NCI-H146 treated with DMSO at 0.1 percent for 48 hours (cell line): ENCODE data around the gene HYCC2.
A peak's percentile ranks its signal among the peaks of the same experiment; 100 is the strongest.
"Not testable (repeated sequence)": the region's sequence is repeated elsewhere in the genome, so short reads cannot be mapped to it uniquely, and the experiment has no call there.

ENCODE experiments used
- DNase-seq: peaks from one replicate; lab custom pipeline; 2025; ENCODE audit not compliant: unreplicated experiment; lab: John Stamatoyannopoulos, UW

Gene HYCC2

DNA sequence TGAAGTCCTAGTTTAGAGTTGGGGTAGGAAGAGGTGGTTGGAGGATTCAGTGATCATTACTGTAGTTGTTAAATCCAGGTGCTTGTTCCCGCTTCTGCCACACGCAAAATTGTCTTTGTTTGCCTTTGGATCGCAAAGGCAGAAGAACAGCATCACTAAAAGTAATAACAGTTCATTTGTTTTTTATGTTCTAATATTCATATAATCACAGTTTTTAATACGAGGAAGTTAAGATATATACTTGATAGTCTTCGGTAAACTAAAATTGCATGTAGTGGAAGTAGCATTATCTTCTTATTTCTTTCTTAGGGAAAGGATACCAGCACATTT lies 695 bp upstream of the HYCC2 start:
- no peak for DNase-seq

DNA sequence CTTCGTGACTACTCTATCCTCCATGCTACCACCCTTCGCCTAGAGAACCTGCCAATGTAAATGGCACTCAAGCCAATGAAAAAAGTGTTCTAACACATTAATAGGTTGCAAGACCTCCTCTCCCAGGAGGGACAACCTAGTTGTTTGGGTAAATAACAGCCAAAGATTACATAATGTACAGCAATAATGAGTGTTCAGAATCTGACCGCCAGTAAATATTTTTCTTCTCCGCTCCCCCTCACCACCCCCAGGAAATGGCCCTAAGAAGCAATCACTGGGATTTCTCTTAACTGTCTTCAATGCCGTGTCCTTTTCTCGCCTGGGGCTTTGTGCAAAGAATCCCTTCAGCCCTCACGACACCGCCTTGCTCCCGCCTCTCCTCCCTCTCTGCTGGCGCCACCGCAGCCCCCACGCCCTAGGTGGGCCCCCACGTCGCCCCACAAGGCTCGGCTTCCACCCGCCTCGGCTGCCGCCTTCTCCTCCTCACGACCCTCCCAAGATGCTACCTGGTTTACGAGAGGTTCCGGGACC lies 458 bp downstream of the HYCC2 start:
- DNase-seq, result peak; percentile 16

DNA sequence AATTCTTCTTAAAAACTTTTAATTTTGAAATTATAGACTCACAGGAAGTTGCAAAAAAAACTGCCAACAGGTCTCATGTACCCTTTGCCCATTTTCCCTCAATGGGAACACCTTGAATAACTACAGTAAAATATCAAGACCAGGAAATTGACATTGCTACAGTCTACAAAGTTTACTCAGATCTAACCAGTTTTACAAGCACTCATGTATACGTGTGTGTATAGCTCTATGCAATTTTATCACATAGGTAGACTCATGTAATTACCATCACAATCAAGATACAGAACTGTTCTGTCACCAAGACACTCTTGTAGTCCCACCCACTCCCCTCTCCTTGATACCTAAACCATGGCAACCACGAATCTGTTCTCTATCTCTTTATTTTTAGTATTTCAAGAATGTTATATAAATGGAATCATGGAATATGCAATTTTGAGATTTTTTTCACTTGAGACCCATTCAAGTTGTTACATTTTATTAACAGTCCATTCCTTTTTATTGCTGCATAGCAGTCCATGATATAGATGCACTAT lies 6.6 kb downstream of the HYCC2 start:
- no peak for DNase-seq

DNA sequence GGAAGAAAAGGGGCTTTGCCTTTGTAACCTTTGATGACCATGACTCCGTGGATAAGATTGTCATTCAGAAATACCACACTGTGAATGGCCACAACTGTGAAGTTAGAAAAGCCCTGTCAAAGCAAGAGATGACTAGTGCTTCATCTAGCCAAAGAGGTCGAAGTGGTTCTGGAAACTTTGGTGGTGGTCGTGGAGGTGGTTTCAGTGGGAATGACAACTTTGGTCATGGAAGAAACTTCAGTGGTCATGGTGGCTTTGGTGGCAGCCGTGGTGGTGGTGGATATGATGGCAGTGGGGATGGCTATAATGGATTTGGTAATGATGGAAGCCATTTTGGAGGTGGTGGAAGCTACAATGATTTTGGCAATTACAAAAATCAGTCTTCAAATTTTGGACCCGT lies 8.0 kb downstream of the HYCC2 start:
- not testable (repeated sequence) for DNase-seq

DNA sequence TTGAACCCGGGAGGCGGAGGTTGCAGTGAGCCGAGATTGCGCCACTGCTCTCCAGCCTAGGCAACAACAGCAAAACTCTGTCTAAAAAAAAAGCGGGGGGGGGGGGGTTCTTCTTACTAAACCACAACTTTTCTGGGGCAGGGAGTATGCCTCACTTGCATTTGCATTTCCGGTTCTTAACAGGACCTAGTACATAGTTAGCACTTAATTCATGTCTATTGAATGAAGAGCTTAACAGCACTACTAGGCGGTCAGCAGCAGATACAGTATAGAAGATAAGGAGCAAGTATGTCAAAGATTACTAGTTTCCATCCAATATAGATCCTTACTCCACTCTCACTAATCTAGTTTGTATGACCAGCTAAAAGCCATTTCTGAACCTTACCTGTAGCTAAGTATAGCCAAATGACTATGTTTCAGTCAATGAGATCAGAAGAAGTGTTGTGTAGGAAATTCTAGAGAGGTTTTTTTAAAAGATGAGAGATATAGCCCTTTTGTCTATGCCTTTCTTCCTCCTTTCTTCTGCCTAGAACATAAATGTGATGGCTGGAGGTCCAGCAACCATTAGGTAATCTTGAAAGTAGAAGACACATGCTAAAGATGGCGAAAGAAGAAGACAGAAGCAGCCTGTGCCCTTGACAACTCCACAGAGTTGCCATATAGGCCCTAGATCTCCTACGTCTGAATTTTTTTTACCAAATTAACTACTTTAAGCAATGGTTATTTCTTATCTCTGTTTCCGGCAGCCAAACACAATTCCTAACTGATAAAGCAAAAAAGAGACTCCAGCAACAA lies 11.3 kb downstream of the HYCC2 start:
- DNase-seq, result no peak

DNA sequence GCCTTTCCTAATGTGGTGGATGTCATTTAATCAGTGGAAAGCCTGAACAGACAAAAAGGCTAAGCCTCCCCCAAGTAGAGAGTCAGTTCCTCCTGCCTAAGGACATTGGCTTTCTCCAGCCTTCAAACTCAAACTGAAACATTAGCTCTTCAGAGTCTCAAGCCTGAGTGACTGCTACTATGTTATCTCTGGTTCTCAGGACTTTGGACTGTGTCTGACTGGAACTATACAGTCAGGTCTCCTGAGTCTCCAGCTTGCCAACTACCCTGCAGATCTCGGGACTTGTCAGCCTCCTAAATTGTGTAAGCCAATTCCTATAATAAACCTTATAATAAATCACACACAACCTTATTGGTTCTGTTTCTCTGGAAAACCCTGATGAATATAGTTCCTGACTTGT lies 12.6 kb downstream of the HYCC2 start:
- no peak for DNase-seq

DNA sequence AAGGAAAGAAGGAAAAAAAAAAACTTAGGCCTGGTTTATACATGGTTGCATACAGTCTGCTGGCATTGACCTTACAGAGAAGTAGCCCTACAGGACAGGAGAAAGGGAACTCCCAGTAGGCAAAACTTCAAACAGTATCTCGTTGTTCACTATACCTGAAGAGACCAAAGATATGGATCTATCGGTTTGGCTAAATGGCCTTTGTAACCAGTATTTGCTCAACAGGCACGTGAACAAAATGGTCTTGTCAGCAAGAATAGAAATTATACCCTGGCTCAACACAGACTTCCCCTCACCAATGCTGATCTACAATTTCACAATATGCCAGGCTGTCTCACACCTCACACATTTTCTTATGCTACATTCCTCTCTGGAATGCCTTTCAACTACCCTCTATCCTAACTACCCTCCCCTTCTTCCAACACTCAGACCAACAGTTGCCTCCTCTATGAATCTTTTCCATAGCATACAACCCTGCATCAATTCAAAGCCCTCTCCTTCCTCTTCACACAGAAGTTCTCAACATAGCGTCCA lies 13.7 kb downstream of the HYCC2 start:
- DNase-seq, result no peak

DNA sequence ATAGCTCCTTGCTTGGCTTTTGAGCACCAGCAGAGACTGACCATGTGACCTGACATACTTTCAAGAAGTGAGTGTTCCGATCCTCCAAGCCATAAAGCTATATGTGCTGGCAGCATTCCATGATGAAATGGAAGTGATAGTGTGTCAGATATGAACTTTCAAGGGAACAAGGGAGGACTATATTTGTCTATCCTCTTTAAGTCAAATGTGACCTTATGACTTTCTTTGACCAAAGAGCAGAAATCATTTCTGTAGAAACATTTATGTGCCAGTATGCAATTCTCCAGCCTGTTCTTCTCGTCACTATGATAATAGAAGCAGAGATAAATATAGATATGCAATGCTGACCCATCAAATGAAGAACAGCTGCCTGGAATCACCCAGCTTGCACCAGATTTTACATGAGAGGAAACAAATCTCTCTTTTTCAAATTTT lies 14.4 kb downstream of the HYCC2 start:
- DNase-seq, result no peak

DNA sequence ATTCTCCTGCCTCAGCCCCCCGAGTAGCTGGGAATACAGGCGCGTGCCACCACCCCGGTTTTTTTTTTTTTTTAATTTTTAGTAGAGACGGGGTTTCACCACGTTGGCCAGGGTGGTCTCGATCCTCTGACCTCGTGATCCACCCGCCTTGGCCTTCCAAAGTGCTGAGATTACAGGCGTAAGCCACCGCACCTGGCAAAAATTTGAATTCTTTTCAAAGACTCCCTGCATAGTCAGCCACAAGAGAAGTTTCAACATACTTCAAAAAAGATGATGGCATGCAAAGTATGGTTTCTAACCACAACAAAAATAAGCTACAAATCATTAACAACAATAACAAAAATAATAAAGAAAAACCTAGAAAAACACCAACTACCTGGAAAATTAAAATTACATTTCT lies 22.0 kb downstream of the HYCC2 start:
- DNase-seq, result no peak

DNA sequence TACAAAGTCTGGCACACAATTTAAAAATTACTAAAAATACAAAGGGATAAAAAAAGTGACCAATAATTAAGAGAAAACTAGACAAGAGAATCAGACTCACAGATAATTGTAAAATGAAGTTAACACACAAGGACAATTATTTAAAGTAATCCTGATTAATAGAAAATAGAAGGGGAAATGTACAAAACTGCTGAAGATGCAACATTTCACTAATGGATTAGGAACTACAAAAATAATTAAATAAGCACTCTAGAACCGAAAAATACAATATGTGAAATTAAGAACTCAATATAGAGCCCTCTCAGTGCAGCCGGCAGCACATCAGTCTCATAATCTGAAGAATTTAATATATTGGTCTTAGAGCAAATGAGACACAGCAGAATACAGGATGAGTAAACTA lies 24.6 kb downstream of the HYCC2 start:
- no peak for DNase-seq

DNA sequence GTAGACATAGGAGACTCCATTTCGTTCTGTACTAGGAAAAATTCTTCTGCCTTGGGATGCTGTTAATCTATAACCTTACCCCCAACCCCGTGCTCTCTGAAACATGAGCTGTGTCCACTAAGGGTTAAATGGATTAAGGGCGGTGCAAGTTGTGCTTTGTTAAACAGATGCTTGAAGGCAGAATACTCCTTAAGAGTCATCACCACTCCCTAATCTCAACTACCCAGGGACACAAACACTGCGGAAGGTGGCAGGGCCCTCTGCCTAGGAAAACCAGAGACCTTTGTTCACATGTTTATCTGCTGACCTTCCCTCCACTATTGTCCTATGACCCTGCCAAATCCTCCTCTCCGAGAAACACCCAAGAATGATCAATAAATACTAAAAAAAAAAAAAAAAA lies 28.4 kb downstream of the HYCC2 start:
- not testable (repeated sequence) for DNase-seq

DNA sequence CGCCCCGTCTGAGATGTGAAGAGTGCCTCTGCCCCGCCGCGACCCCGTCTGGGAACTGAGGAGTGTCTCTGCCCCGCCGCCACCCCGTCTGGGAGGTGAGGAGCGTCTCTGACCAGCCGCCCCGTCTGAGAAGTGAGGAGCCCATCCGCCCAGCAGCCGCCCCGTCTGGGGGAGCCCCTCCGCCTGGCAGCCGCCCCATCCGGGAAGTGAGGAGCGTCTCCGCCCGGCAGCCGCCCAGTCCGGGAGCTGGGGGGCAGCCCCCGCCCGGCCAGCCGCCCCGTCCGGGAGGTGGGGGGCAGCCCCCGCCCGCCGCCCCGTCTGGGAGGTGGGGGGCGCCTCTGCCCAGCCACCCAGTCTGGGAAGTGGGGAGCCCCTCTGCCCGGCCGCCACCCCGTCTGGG lies 29.0 kb downstream of the HYCC2 start:
- DNase-seq, result not testable (repeated sequence)

DNA sequence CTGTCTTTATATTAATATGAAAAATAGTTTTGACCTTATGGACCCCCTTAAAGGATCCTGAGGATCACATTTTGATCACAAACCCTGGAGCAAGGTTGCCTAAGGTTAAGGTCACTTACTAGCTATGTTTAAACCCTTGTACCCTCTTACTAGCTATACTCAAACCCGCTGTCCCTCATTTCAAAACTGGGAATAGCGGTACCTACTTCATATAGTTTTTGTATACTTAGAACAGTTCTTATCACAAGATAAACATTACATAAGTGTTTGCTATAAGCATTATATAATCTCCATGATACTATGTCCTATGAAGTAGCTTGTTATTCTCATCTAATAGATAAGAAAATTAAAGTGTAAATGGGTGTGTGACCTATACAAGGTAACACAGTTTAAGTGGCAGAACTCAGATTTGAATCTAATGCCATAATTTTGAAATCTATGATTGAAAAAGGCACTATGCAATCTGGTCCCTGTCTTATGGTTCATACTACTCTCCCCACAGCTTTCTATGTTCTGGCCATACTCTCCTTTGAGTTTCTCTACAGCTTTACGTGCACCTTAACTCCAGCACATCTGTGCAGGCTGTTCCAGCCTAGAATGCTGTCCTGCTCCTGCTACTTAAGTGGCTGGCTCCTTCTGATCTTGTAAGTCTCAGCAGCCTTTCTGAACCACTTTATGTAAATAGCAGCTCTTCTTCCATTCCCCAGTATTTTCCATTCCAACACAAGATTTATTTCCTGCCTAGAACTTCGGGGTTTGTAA lies 30.4 kb downstream of the HYCC2 start:
- DNase-seq, result no peak

DNA sequence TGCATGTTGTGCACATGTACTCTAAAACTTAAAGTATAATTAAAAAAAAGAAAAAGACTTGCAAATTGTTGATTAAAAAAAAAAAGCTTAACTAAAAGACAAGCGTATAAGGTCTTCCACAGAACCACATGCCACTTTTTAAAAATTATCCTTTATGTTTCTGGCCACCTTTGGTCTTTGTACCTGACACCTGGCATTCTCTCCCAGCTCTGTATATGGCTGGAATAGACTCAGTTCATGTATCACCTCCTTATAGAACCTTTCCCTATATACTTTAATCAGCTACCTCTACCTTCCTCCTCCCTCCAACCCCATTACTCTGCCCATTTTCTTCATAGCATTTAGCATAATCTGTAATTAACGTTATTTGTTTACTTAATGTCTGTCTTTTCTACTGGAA lies 32.6 kb downstream of the HYCC2 start:
- no peak for DNase-seq

DNA sequence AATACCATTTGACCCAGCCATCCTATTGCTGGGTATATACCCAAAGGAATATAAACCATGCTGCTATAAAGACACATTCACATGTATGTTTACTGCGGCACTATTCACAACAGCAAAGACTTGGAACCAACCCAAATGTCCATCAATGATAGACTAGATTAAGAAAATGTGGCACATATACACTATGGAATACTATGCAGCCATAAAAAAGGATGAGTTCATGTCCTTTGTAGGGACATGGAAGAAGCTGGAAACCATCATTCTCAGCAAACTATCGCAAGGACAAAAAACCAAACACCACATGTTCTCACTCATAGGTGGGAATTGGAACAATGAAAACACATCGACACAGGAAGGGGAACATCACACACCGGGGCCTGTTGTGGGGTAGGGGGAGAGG lies 33.1 kb downstream of the HYCC2 start:
- not testable (repeated sequence) for DNase-seq

DNA sequence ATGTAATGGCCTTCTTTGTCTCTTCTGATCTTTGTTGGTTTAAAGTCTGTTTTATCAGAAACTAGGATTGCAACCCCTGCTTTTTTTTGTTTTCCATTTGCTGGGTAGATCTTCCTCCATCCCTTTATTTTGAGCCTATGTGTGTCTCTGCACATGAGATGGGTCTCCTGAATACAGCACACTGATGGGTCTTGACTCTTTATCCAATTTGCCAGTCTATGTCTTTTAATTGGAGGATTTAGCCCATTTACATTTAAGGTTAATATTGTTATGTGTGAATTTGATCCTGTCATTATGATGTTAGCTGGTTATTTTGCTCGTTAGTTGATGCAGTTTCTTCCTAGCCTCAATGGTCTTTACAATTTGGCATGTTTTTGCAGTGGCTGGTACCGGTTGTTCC lies 37.1 kb downstream of the HYCC2 start:
- not testable (repeated sequence) for DNase-seq

DNA sequence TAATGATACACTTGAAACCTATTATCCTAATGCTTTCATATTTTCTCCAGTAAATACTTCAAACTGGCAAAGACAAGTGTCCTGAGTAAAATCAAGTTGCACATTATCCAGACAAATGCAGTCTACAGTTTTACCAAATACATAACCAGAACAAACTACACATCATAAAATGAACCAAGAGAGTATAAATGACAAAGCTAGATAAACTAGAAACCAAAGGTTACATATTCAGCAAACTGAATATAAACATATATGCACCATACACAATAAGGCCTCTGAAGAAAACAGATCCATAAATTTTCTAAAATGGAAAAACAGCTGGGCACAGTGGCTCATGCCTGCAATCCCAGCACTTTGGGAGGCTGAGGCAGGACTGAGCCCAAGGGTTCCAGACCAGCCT lies 47.0 kb downstream of the HYCC2 start:
- no peak for DNase-seq

DNA sequence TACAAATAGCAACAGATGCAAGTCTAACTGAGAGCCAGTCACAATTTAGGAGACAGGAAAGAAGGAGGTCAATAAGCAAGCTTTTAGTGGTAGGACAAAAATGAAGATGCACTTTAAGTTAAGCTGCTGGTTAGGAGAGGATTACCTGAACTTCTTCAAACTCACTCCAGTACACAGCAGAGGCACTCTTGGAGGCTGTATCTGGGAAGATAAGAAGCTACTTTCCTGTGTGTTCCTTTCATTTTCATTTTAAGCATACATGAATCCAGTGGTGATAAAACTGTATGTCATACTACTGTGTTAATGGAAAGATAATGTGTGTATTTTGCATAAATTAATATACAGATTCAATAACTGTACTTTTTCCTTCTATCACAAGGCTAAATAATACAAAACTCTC lies 49.6 kb downstream of the HYCC2 start:
- DNase-seq, result no peak
